Thoracic aorta (tissue), 2 donors: ENCODE measurements around the gene TMPRSS11D. TPM values are rescaled to one million over a fixed set of nuclear protein-coding genes. Genes with fewer than 3 reads are reported as not detected.

ENCODE experiments used
- ATAC-seq: fragments of 150-250 bp; one replicate; pipeline ENCODE4 v1.8.0; 2017; ENCODE audit warnings: low read depth; ENCODE audit not compliant: insufficient number of reproducible peaks, low FRiP score
- DNase-seq: peaks from one replicate; pipeline ENCODE4 v3.0.0-alpha.2; 2020; ENCODE audit warnings: low spot score
- H3K27ac ChIP-seq, 2 donors: fragments of 200-600 bp; sonication (generic); 1 replicate in 1 of 2; 2 replicates in 1 of 2; pipeline ENCODE4 v1.5.1; 2016; ENCODE audit warnings: mild to moderate bottlenecking in 2 of 2, moderate library complexity in 2 of 2
- H3K27me3 ChIP-seq: fragments of 200-600 bp; sonication (generic); replicated peaks from 2 replicates; pipeline ENCODE4 v1.6.0; 2016; ENCODE audit warnings: mild to moderate bottlenecking; ENCODE audit not compliant: insufficient read depth
- H3K36me3 ChIP-seq: fragments of 200-600 bp; sonication (generic); one replicate; pipeline ENCODE4 v1.5.1; 2016
- H3K4me1 ChIP-seq, 2 donors: fragments of 200-600 bp; sonication (generic); 1 replicate in 1 of 2; 2 replicates in 1 of 2; pipeline versions ENCODE4 v1.5.1 to v1.6.0; 2016; ENCODE audit warnings: low read depth in 2 of 2, mild to moderate bottlenecking in 1 of 2; ENCODE audit not compliant: control insufficient read depth in 1 of 2
- H3K4me3 ChIP-seq: fragments of 200-600 bp; sonication (generic); 2 replicates; pipeline ENCODE4 v1.5.1; 2016; ENCODE audit warnings: mild to moderate bottlenecking
- H3K9me3 ChIP-seq: fragments of 200-600 bp; sonication (generic); 2 replicates; pipeline ENCODE4 v1.5.1; 2016
- CTCF ChIP-seq: fragments of 200-600 bp; sonication (generic); IDR thresholded peaks from one replicate; pipeline ENCODE4 v1.5.1; 2019; ENCODE audit warnings: antibody characterized with exemption
- total RNA-seq, 2 donors: library from RNA; depleted of rRNA; stranded (reverse); fragments of >200 nt; gene quantifications; one replicate each; pipeline versions ENCODE4 v1.1.0 to v1.2.3, GENCODE V29; 2016

Gene TMPRSS11D
- total RNA-seq, 2 donors from 2014 or later: not detected

- no peak for TF ChIP-seq CTCF
- DNase-seq: no peak
- Histone ChIP-seq H3K27me3 (no peaks in the 10 kb centered on the region), H3K9me3 (no peaks in the 10 kb centered on the region), H3K4me3 (no peak overlapping the region), H3K27ac (no peak overlapping the region), H3K36me3 (no peaks in the 10 kb centered on the region), H3K4me1 (no peaks in the 10 kb centered on the region)
- no peak for ATAC-seq
Measured at GRCh38 chr4:67884701-67885100, 899 bp upstream of the TMPRSS11D start.

- Histone ChIP-seq H3K27ac (no peak overlapping the region), H3K4me3 (no peak overlapping the region), H3K36me3 (no peaks in the 10 kb centered on the region), H3K4me1 (no peaks in the 10 kb centered on the region), H3K27me3 (no peaks in the 10 kb centered on the region), H3K9me3 (no peaks in the 10 kb centered on the region)
- DNase-seq: no peak
- ATAC-seq: no peak
- no peak for TF ChIP-seq CTCF
Measured at GRCh38 chr4:67883458-67883857, 344 bp downstream of the TMPRSS11D start.

GRCh38 chr4:67880866-67881610 is 2.8 kb downstream of the TMPRSS11D start:
- H3K4me1 ChIP-seq: no peaks in the 10 kb centered on the region
- no peak for DNase-seq
- no peak overlapping the region for H3K4me3 ChIP-seq
- no peaks in the 10 kb centered on the region for H3K9me3 ChIP-seq
- TF ChIP-seq CTCF: no peak
- no peak overlapping the region for H3K27ac ChIP-seq
- no peaks in the 10 kb centered on the region for H3K36me3 ChIP-seq
- no peak for ATAC-seq
- H3K27me3 ChIP-seq: no peaks in the 10 kb centered on the region

GRCh38 chr4:67879486-67879885 is 4.3 kb downstream of the TMPRSS11D start:
- no peak for ATAC-seq
- Histone ChIP-seq H3K27ac (no peak overlapping the region), H3K27me3 (no peaks in the 10 kb centered on the region), H3K9me3 (no peaks in the 10 kb centered on the region), H3K36me3 (no peaks in the 10 kb centered on the region), H3K4me3 (no peak overlapping the region), H3K4me1 (no peaks in the 10 kb centered on the region)
- DNase-seq: no peak
- TF ChIP-seq CTCF: no peak

- no peaks in the 10 kb centered on the region for H3K9me3 ChIP-seq
- ATAC-seq (no peak), DNase-seq (no peak)
- H3K36me3 ChIP-seq: no peaks in the 10 kb centered on the region
- TF ChIP-seq CTCF: no peak
- no peaks in the 10 kb centered on the region for H3K4me1 ChIP-seq
- no peak overlapping the region for H3K27ac ChIP-seq
- no peaks in the 10 kb centered on the region for H3K27me3 ChIP-seq
- no peak overlapping the region for H3K4me3 ChIP-seq
Measured at GRCh38 chr4:67877086-67877485, 6.7 kb downstream of the TMPRSS11D start.
